GM18507 (cell line): ENCODE results near the gene OTULINL.

Source experiments
- DNase-seq: peaks from one replicate; pipeline ENCODE4 v3.0.0; 2011; ENCODE audit warnings: low read depth; ENCODE audit not compliant: insufficient read length; ENCODE audit errors: extremely low spot score
- FAIRE-seq: peaks from 2 replicates; lab custom pipeline; 2011; peaks lifted over from hg19 to GRCh38; lab: Jason Lieb, UNC

Gene OTULINL

GRCh38 chr5:14659821-14660607, 78.4 kb downstream of the OTULINL start:
- DNase-seq, result no peak
- no peak for FAIRE-seq

GRCh38 chr5:14660833-14661232, 79.2 kb downstream of the OTULINL start:
- FAIRE-seq, result peak; percentile 5
- DNase-seq, result no peak
